MCF 10A (cell line): Measurements from ENCODE around the gene PTPRN2. TPM values are rescaled to one million over a fixed set of nuclear protein-coding genes. Genes with fewer than 3 reads are reported as not detected.

Source experiments
- BruUV-seq: library from RNA; stranded (reverse); fragments of 400-500 nt; replicated peaks from 2 replicates; lab custom pipeline; 2021; lab: Mats Ljungman, UMichigan
- CTCF ChIA-PET: fragments of 300-600 bp; sonication (Branson Sonifier 250); formaldehyde crosslinking; extraction: SDS; loops from one replicate; lab custom pipeline; 2021; ENCODE audit warnings: antibody characterized with exemption, inconsistent platforms; lab: Yijun Ruan, JAX
- POLR2A ChIA-PET: fragments of 300-600, 350-650 bp; sonication (Branson Sonifier 250); formaldehyde crosslinking; extraction: SDS; loops from one replicate; lab custom pipeline; 2020; ENCODE audit warnings: antibody characterized with exemption, inconsistent platforms; lab: Yijun Ruan, JAX
- DNase-seq: peaks from one replicate; pipeline ENCODE4 v3.0.0-alpha.2; 2018; ENCODE audit not compliant: unreplicated experiment
- H3K27ac Mint-ChIP-seq: one replicate; pipeline ENCODE4 v1.8.0; 2022; ENCODE audit warnings: mild to moderate bottlenecking, low read depth, mixed read lengths; ENCODE audit not compliant: unreplicated experiment
- H3K27me3 Mint-ChIP-seq: one replicate; pipeline ENCODE4 v1.8.0; 2022; ENCODE audit warnings: mixed read lengths; ENCODE audit not compliant: insufficient read depth, unreplicated experiment
- H3K36me3 Mint-ChIP-seq: one replicate; pipeline ENCODE4 v1.8.0; 2022; ENCODE audit warnings: mild to moderate bottlenecking, moderate library complexity, mixed read lengths; ENCODE audit not compliant: insufficient read depth, unreplicated experiment
- H3K4me1 Mint-ChIP-seq: one replicate; pipeline ENCODE4 v1.8.0; 2022; ENCODE audit warnings: mixed read lengths; ENCODE audit not compliant: insufficient read depth, unreplicated experiment
- H3K4me3 Mint-ChIP-seq: one replicate; pipeline ENCODE4 v1.8.0; 2022; ENCODE audit warnings: mild to moderate bottlenecking, moderate library complexity, mixed read lengths; ENCODE audit not compliant: unreplicated experiment
- H3K9me3 Mint-ChIP-seq: one replicate; pipeline ENCODE4 v1.8.0; 2022; ENCODE audit warnings: mixed read lengths; ENCODE audit not compliant: unreplicated experiment
- intact Hi-C: fragments of 100-400 bp; cut with micrococcal nuclease; formaldehyde crosslinking; loops from 2 replicates; pipeline ENCODE4 v1.14.1; 2022
- total RNA-seq: library from RNA; stranded (reverse); gene quantifications from 2 replicates; pipeline ENCODE4 v1.2.3, GENCODE V29; 2022
- TF ChIP-seq, protein P1 (sequence below): fragments of 200-600 bp; IDR thresholded peaks from one replicate; pipeline ENCODE4 v1.8.0; 2022; ENCODE audit warnings: antibody characterized with exemption, mild to moderate bottlenecking; ENCODE audit not compliant: unreplicated experiment

Gene PTPRN2
- total RNA-seq, 1 experiment from 2014 or later, result 4.5 TPM

DNA sequence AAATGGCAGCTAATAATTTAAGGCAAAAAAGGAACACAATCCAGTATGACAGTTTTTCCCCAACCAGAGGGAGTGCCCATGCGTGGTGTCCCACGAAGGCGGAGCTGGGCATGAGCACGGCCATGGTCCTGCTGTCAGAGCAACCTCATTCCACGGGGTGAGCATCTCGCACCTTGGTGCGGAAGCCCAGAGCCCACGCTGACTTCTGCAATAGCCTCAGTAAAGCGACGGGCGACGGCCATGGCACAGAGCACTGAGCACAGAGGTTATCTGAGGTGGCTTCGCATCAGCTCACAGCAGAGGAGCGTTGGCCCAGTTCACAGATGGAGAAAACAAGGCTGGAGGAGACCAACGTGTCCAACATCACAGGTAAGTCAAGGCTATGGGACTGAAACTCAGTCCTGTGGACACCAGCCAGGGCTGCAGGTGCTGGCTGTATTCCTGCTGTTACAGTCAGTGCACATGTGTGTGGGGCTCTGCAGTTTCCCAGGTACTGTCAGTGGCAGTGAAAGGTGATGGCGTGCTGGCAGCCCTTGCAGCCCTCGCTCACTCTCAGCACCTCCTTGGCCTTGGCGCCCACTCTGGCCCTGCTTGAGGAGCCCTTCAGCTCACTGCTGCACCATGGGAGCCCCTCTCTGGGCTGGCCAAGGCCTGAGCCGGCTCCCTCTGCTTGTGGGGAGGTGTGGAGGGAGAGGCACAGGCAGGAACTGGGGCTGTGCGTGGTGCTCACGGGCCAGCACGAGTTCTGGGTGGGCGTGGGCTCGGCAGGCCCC is 525.6 kb downstream of the PTPRN2 start:
- POLR2A ChIA-PET, result no interaction called here
- intact Hi-C loops, result no loop called here
- DNase-seq, result no peak
- Mint-ChIP-seq H3K4me1 (no peaks in the 10 kb centered on the region), H3K27me3 (no peaks in the 10 kb centered on the region), H3K36me3 (no peaks in the 10 kb centered on the region), H3K4me3 (no peak overlapping the region), H3K9me3 (no peaks in the 10 kb centered on the region), H3K27ac (no peak overlapping the region)
- CTCF ChIA-PET, result interaction anchor here (0.7 kb wide), 2 partner anchors 10 to 1147 kb away, joined by 3 to 4 read pairs; no protein-coding TSS in a partner anchor
- TF ChIP-seq, protein P1, sequence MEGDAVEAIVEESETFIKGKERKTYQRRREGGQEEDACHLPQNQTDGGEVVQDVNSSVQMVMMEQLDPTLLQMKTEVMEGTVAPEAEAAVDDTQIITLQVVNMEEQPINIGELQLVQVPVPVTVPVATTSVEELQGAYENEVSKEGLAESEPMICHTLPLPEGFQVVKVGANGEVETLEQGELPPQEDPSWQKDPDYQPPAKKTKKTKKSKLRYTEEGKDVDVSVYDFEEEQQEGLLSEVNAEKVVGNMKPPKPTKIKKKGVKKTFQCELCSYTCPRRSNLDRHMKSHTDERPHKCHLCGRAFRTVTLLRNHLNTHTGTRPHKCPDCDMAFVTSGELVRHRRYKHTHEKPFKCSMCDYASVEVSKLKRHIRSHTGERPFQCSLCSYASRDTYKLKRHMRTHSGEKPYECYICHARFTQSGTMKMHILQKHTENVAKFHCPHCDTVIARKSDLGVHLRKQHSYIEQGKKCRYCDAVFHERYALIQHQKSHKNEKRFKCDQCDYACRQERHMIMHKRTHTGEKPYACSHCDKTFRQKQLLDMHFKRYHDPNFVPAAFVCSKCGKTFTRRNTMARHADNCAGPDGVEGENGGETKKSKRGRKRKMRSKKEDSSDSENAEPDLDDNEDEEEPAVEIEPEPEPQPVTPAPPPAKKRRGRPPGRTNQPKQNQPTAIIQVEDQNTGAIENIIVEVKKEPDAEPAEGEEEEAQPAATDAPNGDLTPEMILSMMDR, result no peak
- no TSS peak for BruUV-seq

DNA sequence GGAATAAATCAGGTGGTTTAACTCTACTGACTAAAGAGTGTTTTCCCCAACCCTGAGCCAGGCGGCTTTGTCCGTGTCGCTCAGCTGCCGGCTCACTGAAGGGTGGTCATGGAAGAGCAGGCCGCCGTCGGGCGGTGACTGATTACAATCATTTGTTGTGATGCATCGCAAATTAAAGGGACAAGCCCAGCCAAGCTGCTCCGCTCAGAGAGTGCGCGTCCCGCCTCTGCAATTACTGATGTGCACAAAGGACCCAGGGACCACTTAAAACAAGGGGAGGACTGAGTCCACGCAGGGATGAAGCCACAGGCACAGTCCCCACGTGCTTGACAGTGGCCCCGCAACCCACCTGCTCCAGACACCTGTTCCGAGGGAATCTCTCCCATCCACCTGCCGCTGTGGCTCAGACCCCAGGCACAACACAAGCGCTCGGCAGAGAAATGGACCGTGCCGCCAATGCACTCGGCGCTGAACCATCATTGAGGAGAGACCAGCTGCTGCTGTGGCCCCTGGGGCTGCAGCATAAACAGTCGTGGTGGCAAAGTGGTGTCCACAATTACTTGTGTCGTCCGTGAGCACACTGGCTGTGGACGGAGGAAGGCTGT is 526.5 kb downstream of the PTPRN2 start:
- DNase-seq, result no peak
- TF ChIP-seq, protein P1, result no peak
- no peaks in the 10 kb centered on the region for H3K4me1 Mint-ChIP-seq
- H3K27me3 Mint-ChIP-seq, result no peaks in the 10 kb centered on the region
- no TSS peak for BruUV-seq
- no peak overlapping the region for H3K4me3 Mint-ChIP-seq
- intact Hi-C loops, result no loop called here
- POLR2A ChIA-PET, result no interaction called here
- peaks cover under 1% of the 10 kb centered on the region for H3K9me3 Mint-ChIP-seq
- no peaks in the 10 kb centered on the region for H3K36me3 Mint-ChIP-seq
- H3K27ac Mint-ChIP-seq, result no peak overlapping the region
- CTCF ChIA-PET, result interaction anchor here (0.6 to 0.7 kb wide), 2 partner anchors 10 to 1146 kb away, joined by 3 read pairs; no protein-coding TSS in a partner anchor

DNA sequence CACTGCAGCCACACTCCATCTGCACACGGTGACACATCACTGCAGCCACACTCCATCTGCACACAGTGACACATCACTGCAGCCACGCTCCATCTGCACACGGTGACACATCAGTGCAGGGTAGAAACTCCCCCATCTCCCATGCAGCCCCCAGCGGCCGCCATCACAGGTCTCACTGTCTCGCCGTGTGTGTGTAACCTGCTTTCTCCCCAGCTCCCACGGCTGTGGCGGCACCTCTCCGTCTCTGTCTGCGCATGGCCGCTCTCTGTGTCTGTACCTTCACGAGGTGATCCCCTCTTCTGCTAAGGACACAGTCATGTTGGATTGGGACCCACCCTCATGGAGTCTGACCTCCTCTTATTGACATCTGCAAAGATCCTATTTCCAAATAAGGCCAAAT is 527.4 kb downstream of the PTPRN2 start:
- intact Hi-C loops, result no loop called here
- CTCF ChIA-PET, result interaction anchor here (0.7 kb wide), 1 partner anchor 51 kb away, joined by 4 read pairs; no protein-coding TSS in a partner anchor
- no TSS peak for BruUV-seq
- TF ChIP-seq, protein P1, result no peak
- H3K4me1 Mint-ChIP-seq, result no peaks in the 10 kb centered on the region
- H3K4me3 Mint-ChIP-seq, result no peak overlapping the region
- no peak for DNase-seq
- POLR2A ChIA-PET, result no interaction called here
- H3K27me3 Mint-ChIP-seq, result no peaks in the 10 kb centered on the region
- no peak overlapping the region for H3K27ac Mint-ChIP-seq
- H3K36me3 Mint-ChIP-seq, result no peaks in the 10 kb centered on the region
- H3K9me3 Mint-ChIP-seq, result peaks cover 6% of the 10 kb centered on the region

DNA sequence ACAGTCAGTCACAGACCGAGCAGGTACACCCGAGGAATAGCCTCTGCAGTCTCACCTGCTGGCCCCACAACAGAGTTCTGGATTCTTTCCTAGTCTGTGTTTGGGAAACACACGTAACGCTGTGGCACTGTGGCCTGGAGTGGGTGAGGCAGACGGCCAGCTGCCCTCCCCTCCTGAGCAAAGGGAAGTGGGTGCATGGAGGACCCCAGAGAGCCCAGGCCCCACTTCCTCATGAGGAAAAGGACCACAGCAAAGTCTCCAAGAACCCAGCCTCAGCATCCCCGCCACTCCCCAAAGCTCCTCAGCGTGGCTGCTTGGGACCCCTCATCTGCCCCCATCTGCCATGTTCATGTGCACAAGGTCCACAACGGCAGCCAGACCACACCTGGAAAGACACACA is 530.2 kb downstream of the PTPRN2 start:
- H3K4me3 Mint-ChIP-seq, result no peak overlapping the region
- H3K27me3 Mint-ChIP-seq, result no peaks in the 10 kb centered on the region
- H3K27ac Mint-ChIP-seq, result no peak overlapping the region
- no peaks in the 10 kb centered on the region for H3K4me1 Mint-ChIP-seq
- ChIA-PET POLR2A (interaction anchor here (0.5 kb wide), 1 partner anchor 76 kb away, joined by 3 read pairs; no protein-coding TSS in a partner anchor), CTCF (interaction anchor here (0.7 kb wide), 1 partner anchor 315 kb away, joined by 3 read pairs; no protein-coding TSS in a partner anchor)
- intact Hi-C loops, result no loop called here
- no TSS peak for BruUV-seq
- peaks cover 6% of the 10 kb centered on the region for H3K9me3 Mint-ChIP-seq
- no peaks in the 10 kb centered on the region for H3K36me3 Mint-ChIP-seq
- DNase-seq, result no peak
- TF ChIP-seq, protein P1, result no peak
